PC-9 (cell line): ENCODE results near the gene NTN4. TPM values are rescaled to one million over a fixed set of nuclear protein-coding genes. Genes with fewer than 3 reads are reported as not detected.

ENCODE experiments used
- BruUV-seq: library from RNA; stranded (reverse); fragments of 400-500 nt; replicated peaks from 2 replicates; lab custom pipeline; 2021; lab: Mats Ljungman, UMichigan
- CTCF ChIA-PET: fragments of 300-600 bp; sonication (Branson Sonifier 250); formaldehyde crosslinking; loops from one replicate; lab custom pipeline; 2022; ENCODE audit warnings: antibody characterized with exemption; lab: Charles Lee
- POLR2A ChIA-PET: fragments of 300-600 bp; sonication (Branson Sonifier 250); formaldehyde crosslinking; loops from one replicate; lab custom pipeline; 2022; ENCODE audit warnings: antibody characterized with exemption; ENCODE audit not compliant: unreplicated experiment; lab: Charles Lee
- DNase-seq, 2 experiments: peaks; one replicate each; pipeline versions ENCODE4 v3.0.0 to v3.0.0-alpha.2; 2015 to 2022; ENCODE audit warnings: mixed read lengths in 1 of 2
- H2AFZ ChIP-seq: fragments of 200-600 bp; sonication (generic); 2 replicates; pipeline ENCODE4 v1.8.1; 2017; ENCODE audit warnings: antibody characterized with exemption
- H3F3A ChIP-seq: fragments of 200-600 bp; sonication (generic); 2 replicates; pipeline ENCODE4 v1.8.1; 2017; ENCODE audit warnings: antibody characterized with exemption, mild to moderate bottlenecking, low read depth; ENCODE audit not compliant: insufficient read depth
- H3K27ac ChIP-seq: fragments of 200-600 bp; sonication (generic); 2 replicates; pipeline ENCODE4 v1.6.1; 2016; ENCODE audit warnings: mixed run types
- H3K27me3 ChIP-seq: fragments of 200-600 bp; sonication (generic); 2 replicates; pipeline ENCODE4 v1.6.1; 2016; ENCODE audit warnings: low read depth, mixed run types; ENCODE audit not compliant: insufficient read depth
- H3K36me3 ChIP-seq: fragments of 200-600 bp; sonication (generic); 2 replicates; pipeline ENCODE4 v1.6.1; 2016; ENCODE audit warnings: low read depth, mixed run types
- H3K4me1 ChIP-seq: fragments of 200-600 bp; sonication (generic); replicated peaks from 2 replicates; pipeline ENCODE4 v1.6.1; 2016; ENCODE audit warnings: mixed run types; ENCODE audit not compliant: insufficient read depth
- H3K4me2 ChIP-seq: fragments of 200-600 bp; sonication (generic); 2 replicates; pipeline ENCODE4 v1.6.1; 2017; ENCODE audit warnings: mixed run types
- H3K4me3 ChIP-seq: fragments of 200-600 bp; sonication (generic); 2 replicates; pipeline ENCODE4 v1.6.1; 2016; ENCODE audit warnings: mixed run types
- H3K79me2 ChIP-seq: fragments of 200-600 bp; sonication (generic); 2 replicates; pipeline ENCODE4 v1.6.1; 2017; ENCODE audit warnings: low read depth, mixed run types
- H3K9me2 ChIP-seq: fragments of 200-600 bp; sonication (generic); 2 replicates; pipeline ENCODE4 v1.8.1; 2017; ENCODE audit warnings: mild to moderate bottlenecking; ENCODE audit not compliant: insufficient read depth
- H3K9me3 ChIP-seq: fragments of 200-600 bp; sonication (generic); 2 replicates; pipeline ENCODE4 v1.8.1; 2016; ENCODE audit warnings: low read depth; ENCODE audit not compliant: insufficient read depth
- H4K20me1 ChIP-seq: fragments of 200-600 bp; sonication (generic); 2 replicates; pipeline ENCODE4 v1.8.1; 2017; ENCODE audit not compliant: insufficient read depth
- CTCF ChIP-seq: fragments of 200-600 bp; sonication (generic); conservative IDR thresholded peaks from 2 replicates; pipeline ENCODE4 v1.6.1; 2017; ENCODE audit warnings: mixed run types, antibody characterized with exemption, mild to moderate bottlenecking, moderate library complexity
- EZH2 ChIP-seq: fragments of 200-600 bp; sonication (generic); IDR thresholded peaks from 2 replicates; pipeline ENCODE4 v1.8.0; 2017; ENCODE audit warnings: antibody characterized with exemption, low read depth
- intact Hi-C: fragments of 100-400 bp; cut with micrococcal nuclease; formaldehyde crosslinking; loops from one replicate; pipeline ENCODE4 v1.10.0; 2022; ENCODE audit not compliant: unreplicated experiment
- total RNA-seq: library from RNA; stranded (reverse); gene quantifications from 2 replicates; pipeline ENCODE4 v1.2.3, GENCODE V29; 2021

Gene NTN4
- total RNA-seq, 1 experiment from 2014 or later = 41.5 TPM

GRCh38 chr12:95760371-95760770, 30.2 kb downstream of the NTN4 start:
- Histone ChIP-seq H3K27me3 (no peaks in the 10 kb centered on the region), H3K9me3 (no peaks in the 10 kb centered on the region), H3K4me1 (peaks cover 20% of the 10 kb centered on the region), H3K36me3 (peaks cover 47% of the 10 kb centered on the region), H3K9me2 (no peaks in the 10 kb centered on the region), H3F3A (peaks cover 25% of the 10 kb centered on the region; the same call in 1 of the 2 replicates), H4K20me1 (no peaks in the 10 kb centered on the region; the same call in 1 of the 2 replicates), H3K27ac (no peak overlapping the region), H2AFZ (no peak overlapping the region), H3K79me2 (peaks cover 56% of the 10 kb centered on the region), H3K4me3 (no peak overlapping the region), H3K4me2 (no peak overlapping the region)
- intact Hi-C loops = no loop called here
- no peak for DNase-seq
- POLR2A ChIA-PET = no interaction called here
- BruUV-seq = no TSS peak
- CTCF ChIA-PET = no interaction called here
- TF ChIP-seq EZH2 (no peak), CTCF (no peak)

GRCh38 chr12:95759718-95760117, 30.8 kb downstream of the NTN4 start:
- no peaks in the 10 kb centered on the region; the same call in 1 of the 2 replicates for H4K20me1 ChIP-seq
- peaks cover 14% of the 10 kb centered on the region for H3K4me1 ChIP-seq
- no peak for TF ChIP-seq CTCF
- no peak for TF ChIP-seq EZH2
- H3K27me3 ChIP-seq = no peaks in the 10 kb centered on the region
- peaks cover 56% of the 10 kb centered on the region for H3K79me2 ChIP-seq
- no peak overlapping the region for H3K4me2 ChIP-seq
- H3K9me2 ChIP-seq = no peaks in the 10 kb centered on the region
- ChIA-PET POLR2A (no interaction called here), CTCF (no interaction called here)
- peaks cover 46% of the 10 kb centered on the region for H3K36me3 ChIP-seq
- H3K4me3 ChIP-seq = no peak overlapping the region
- DNase-seq = no peak
- no TSS peak for BruUV-seq
- intact Hi-C loops = no loop called here
- no peaks in the 10 kb centered on the region for H3K9me3 ChIP-seq
- H2AFZ ChIP-seq = no peak overlapping the region
- H3F3A ChIP-seq = peaks cover 23% of the 10 kb centered on the region; the same call in 1 of the 2 replicates
- H3K27ac ChIP-seq = no peak overlapping the region

- Histone ChIP-seq H3K9me3 (no peaks in the 10 kb centered on the region), H4K20me1 (no peaks in the 10 kb centered on the region; the same call in 1 of the 2 replicates), H3K4me2 (no peak overlapping the region), H3K27ac (no peak overlapping the region; the same call in 1 of the 2 replicates), H3K27me3 (no peaks in the 10 kb centered on the region), H2AFZ (no peak overlapping the region), H3K9me2 (no peaks in the 10 kb centered on the region), H3K36me3 (peaks cover 46% of the 10 kb centered on the region), H3F3A (peaks cover 17% of the 10 kb centered on the region; the same call in 1 of the 2 replicates), H3K4me3 (no peak overlapping the region), H3K79me2 (peaks cover 51% of the 10 kb centered on the region), H3K4me1 (peaks cover 7% of the 10 kb centered on the region)
- POLR2A ChIA-PET = no interaction called here
- CTCF ChIA-PET = no interaction called here
- TF ChIP-seq EZH2 (no peak), CTCF (no peak)
- no peak for DNase-seq
- no TSS peak for BruUV-seq
- intact Hi-C loops = no loop called here
Observed at GRCh38 chr12:95759039-95759438, 31.5 kb downstream of the NTN4 start.
